ENCODE measurements around the gene PRKCA.

Gene PRKCA

GRCh38 chr17:66673668-66674276, 371.4 kb downstream of the PRKCA start:
- peak; percentile 21 for DNase-seq

DNA sequence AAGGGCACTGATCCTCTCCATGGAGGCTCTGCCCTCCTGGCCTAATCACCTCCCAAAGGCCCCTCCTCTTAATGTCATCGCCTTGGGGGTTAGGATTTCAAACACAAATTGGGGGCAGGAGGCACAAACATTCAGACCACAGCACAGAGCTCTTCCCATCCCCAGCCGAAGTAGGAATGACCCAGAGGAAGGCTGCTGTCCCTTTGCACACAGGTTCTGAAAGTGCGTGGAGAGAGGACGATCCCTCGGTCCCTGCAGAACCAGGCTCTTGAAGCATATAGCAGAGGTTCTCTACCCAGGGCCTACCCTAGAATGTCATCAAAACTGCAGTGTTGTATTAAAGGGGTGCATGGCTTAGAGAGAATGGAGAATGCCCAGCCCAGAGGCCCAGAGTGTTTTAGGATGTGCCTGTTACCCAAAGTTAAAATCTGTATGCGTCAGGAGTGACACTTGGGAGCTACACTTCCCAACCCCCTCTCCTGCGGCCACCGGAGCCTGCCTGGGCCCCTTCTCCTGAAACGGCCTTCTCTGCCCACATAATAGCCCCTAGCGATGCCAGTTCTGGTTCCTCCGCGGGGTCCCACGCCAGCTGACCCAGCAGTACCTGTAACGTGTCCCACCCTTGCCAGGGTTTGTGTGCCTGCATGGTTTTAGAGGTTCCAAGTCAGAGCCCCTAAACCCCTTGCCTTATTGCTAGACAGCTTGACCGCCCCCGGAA, 373.0 kb downstream of the PRKCA start:
- DNase-seq = no peak

- DNase-seq = no peak
Measured at GRCh38 chr17:66675991-66676371, 373.6 kb downstream of the PRKCA start.

DNA sequence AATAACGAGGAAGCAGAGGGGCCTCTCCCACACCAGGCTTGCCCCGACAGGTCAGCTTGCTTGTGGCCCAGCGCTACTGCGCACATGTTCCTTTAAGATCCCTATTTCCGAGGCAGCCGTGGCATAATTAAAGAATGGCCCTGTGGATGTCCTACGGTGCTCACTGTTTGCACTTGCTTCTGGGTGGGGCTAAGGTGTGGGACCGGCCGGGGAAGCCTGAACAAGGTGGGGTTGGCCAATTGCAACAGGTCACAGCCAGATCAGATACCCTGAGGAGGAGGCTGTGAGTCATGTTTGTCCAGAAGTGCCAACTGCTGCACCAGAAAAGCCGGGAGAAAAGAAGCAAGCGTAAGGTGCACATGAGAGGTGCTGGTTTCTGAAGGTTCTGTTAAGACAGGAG, 374.0 kb downstream of the PRKCA start:
- no peak for DNase-seq

DNA sequence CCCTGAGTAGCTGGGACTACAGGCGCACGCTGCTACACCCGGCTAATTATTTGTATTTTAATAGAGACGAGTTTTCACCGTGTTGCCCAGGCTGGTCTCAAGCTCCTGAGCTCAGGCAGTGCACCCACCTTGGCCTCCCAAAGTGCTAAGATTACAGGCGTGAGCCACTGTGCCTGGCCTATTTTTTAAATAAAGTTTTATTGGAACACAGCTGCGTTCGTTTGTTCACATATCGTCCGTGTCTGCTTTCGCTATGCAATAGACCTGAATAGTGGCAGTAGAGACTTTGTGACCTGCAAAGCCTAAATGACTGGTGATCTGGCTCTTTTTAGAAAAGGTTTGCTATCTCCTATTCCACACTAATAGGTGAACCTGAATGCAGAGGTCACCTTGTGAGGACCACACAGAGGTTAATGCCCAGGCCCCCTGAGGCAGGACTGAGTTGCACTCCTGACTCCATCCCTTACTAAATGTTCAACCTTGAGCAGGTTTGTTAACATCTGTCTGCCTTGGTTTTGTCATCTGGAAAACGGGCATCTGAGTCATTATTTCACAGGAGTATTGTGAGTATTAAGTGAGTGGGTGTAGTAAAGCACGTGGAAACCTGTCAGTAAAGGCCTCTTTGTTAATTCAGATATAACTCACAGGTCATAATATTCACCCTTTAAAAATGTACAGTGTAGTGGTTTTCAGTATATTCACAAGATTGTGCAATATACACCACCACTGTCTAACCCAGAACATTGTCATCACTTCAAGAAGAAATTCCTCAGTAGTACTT, 375.0 kb downstream of the PRKCA start:
- no peak for DNase-seq

DNA sequence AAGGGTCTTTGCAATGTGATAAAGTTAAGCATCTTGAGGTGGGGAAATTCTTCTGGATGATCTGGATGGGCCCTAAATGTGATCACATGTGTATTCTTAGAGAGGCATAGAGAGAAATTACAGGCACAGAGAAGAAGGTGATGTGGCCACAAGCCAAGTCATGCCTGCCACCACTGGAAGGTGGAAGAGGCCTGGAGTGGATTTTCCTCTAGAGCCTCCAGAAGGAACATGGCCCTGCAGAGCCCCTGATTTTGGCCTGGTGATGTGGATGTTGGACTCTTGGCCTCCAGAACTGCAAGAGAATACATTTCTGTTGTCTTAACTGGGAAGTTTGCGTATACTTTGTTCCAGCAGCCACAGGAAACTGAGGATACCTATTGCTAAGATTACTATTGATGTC, 375.6 kb downstream of the PRKCA start:
- no peak for DNase-seq

DNA sequence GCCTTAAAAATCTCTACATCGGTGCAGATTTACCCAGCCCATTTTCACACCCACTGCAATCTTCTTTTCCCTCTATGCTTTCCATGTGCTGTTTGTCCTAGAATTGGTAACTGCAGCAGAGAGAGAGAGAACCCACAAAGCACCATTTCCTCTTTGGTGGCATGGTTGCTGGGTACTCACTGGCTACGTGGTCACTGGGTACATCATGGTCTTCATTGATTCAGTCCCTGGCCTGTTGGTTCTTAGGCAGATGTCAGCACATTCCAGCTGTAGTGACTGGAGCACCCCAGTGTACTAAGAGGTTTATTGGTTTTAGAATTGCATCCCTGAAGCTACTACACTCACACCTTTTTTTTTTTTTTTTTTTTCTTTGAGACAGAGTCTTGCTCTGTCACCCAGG, 376.4 kb downstream of the PRKCA start:
- DNase-seq = no peak

- no peak for DNase-seq
Measured at GRCh38 chr17:66679631-66680517, 377.5 kb downstream of the PRKCA start.

DNA sequence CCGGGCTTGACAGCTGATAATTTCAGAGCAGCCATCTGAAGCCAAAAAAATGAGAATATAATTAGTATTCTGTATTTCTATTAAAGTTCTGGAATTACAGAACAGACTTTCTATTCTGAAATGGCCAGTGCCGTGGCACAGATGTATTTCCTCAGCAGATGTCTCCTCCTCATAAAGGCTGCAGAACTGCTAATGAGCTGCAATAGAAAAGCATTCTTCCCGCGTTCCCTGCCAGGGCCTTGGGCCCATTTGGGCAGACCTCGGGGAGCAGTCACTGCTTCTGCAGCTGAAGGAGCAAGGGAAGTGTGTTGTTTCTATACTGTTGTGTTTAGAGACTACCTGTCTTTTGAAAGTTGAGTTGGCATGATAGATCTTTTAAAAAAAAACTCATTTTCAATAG, 379.9 kb downstream of the PRKCA start:
- DNase-seq = no peak

GRCh38 chr17:66684261-66684660, 381.8 kb downstream of the PRKCA start:
- DNase-seq = no peak

- DNase-seq = no peak
Measured at GRCh38 chr17:66684731-66685130, 382.3 kb downstream of the PRKCA start.

- DNase-seq = no peak
Measured at GRCh38 chr17:66686601-66687000, 384.2 kb downstream of the PRKCA start.

DNA sequence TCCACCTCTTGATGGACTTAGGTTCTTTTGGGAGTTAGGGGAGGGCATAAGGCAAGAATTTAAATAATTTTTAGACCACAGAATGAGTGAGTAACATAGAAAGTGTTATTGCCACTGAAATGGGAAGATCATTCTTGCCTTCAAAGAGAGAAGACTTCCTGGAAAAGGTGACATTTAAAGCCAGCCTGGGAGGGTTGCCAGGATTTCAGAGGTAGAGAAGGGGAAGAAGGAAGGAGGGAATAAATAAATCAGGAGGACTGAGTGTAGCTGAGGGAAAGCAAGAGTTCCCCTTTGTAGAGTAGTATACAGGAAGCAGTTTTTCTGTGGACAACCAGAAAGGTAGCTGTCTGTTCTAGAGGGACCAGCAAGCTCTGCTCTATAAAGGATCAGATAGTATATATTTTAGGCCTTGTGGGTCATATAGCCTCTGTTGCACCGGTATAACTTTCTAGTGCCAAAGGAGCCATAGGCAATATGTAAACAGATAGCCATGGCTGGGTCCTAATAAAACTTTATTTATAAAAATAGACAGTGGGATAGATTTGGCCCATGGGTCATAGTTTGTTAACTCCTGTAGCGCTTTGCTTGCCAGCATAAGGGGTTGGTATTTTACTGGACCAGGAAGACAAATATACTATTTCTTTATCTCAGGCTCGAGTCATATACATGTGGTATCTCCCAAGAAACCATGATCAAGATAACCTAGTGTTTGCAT, 385.3 kb downstream of the PRKCA start:
- DNase-seq = no peak

DNA sequence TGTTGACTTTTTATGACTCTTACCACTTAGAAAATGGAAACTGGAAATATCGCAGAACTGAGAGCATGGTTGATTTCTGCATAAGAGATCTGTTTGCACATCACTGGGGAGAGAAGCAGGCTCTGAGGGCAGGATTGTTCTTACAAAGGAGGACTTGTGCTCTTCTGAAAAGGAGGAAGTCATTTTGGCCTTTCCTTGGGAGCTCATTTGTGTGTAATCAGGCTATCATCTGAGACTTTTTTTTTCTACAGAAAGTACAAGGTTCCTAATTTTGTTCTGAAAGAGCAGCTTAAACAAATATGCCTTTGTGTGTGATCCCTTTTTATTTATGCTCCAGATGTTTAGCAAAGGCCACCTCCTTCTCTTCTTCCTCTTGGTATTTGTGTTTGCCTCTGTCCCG, 386.8 kb downstream of the PRKCA start:
- no peak for DNase-seq

DNA sequence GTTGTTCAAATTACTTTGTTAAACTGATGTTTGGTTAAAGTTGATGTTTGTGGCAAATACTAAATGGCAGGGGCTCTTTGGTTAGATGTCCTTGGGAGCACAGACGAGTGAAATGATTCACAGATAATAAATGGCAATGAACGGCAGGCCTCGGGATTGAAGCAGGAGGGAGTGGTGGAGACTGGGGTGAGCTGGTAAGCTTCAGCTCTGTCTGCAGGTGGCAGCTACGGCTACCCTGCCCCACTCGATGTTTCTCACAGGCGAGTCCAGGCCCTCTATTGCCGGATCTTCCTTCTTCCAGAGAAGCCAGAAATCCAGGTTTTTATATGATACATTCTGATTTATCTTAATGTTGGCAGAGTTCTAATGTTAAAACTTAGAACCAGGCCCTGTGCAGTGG, 387.8 kb downstream of the PRKCA start:
- DNase-seq = no peak

DNA sequence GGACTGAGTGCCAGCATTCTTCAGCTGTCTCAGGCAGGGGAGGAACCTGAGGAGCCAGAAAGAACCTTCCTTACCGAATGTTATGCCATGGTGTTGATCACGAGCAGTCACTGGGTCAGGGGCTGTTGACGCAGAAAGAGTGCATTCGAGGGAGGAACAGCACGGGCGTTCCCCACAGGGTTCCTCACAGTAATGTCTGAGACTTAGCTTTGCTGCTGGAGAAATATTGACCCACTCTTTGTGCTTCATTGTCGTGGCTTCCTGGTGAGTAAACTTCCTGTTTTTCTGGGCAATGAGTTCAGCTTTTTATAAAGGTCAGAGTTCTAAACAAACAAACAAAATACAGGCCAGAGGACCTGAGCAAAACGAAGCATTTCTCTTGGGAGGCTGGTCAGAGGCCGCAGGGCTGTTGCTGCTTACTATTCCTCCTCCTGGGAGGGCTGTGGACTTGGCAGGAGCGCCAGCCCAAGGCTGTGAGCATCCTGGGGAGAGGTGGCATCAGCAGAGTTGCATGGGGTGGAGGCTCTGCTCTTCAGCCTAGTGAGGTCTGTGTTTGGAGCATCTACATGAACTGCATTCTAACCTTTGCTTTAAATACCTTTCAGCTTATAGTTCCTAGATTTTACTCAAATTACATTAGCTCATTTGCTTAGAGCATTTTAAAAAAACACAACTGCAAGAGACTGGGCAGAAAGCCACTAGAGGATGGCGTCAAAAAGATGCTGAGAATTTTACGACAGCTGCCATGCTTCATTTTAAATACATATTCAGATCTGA, 389.4 kb downstream of the PRKCA start:
- no peak for DNase-seq

- no peak for DNase-seq
Measured at GRCh38 chr17:66692421-66692690, 389.9 kb downstream of the PRKCA start.

DNA sequence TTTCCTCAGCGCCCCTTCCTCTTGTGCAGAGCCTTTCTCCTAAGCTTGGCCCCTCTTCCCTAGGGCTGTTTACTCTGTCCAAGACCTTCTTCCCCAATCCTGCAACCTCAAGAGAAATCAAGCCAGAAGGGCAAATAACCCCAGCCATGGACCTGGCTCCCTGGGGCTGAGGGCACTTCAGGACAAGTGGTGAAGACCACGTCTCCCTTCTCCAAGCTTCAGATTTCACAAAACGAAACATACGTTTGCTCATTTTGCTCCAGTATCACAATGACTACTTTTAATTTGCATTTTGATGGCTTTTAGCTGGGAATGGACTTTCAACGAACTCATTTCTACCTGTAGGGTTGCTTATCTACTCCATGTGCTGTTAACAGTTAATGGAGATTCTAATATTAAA, 392.7 kb downstream of the PRKCA start:
- no peak for DNase-seq

DNA sequence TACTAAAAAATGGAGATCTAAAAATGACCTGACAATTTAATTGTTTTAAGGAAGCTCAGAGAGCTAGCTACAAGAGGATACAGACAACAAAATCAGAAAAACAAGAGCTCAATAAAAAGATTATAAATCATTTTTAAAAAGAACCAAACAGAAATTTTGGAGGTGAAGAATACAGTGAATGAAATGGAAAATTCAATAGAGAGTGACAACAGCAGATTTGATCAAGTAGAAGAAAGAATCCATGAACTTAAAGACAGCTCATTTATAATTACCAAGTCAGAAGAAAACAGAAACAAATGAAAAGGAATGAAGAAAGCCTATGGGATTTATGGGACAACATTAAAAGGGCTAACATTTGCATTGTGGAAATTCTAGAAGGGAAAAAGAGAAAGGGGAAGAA, 395.9 kb downstream of the PRKCA start:
- DNase-seq = no peak

GRCh38 chr17:66701462-66701861, 399.0 kb downstream of the PRKCA start:
- no peak for DNase-seq

DNA sequence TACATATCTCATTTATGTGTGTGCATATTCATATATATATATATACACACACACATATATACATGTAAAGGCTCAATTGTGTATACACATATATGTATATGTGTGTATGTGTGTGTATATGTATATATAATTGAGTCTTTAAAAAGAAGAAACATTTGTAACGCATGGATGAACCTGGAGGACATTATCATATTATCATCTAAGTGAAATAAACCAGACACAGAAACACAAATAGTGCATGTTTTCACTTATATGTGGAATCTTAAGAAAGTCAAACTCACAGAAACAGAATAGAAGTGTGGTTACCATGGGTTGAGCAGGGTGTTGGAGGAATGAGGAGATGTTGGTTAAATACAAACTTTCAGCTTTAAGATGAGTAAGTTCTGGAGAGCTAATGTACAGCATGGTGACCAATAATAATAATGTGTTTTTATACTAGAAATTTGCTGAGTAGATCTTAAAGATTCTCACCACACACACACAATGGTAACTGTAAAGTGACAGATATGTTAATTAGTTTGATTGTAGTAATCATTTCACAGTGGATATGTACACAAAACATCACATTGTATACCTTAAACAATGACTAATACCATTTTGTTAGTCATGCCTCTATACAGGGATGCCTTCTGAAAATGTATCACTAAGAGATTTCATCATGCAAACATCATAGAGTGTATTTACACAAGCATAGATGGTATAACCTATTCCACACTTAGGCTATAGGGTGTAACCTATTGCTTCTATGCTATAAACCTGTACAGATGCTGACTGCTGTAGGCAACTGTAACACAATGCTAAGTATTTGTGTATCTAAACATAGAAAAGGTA, 399.9 kb downstream of the PRKCA start:
- no peak for DNase-seq
